ENCODE data around the gene GSTM5. TPM values are rescaled to one million over a fixed set of nuclear protein-coding genes. Genes with fewer than 3 reads are reported as not detected.
"Not testable (repeated sequence)": the region's sequence is repeated elsewhere in the genome, so short reads cannot be mapped to it uniquely, and the experiment has no call there.

GSTM5 gene
- total RNA-seq, 4 donors from 2014 or later, result 0.23 to 2.2 (median 1.5) TPM

DNA sequence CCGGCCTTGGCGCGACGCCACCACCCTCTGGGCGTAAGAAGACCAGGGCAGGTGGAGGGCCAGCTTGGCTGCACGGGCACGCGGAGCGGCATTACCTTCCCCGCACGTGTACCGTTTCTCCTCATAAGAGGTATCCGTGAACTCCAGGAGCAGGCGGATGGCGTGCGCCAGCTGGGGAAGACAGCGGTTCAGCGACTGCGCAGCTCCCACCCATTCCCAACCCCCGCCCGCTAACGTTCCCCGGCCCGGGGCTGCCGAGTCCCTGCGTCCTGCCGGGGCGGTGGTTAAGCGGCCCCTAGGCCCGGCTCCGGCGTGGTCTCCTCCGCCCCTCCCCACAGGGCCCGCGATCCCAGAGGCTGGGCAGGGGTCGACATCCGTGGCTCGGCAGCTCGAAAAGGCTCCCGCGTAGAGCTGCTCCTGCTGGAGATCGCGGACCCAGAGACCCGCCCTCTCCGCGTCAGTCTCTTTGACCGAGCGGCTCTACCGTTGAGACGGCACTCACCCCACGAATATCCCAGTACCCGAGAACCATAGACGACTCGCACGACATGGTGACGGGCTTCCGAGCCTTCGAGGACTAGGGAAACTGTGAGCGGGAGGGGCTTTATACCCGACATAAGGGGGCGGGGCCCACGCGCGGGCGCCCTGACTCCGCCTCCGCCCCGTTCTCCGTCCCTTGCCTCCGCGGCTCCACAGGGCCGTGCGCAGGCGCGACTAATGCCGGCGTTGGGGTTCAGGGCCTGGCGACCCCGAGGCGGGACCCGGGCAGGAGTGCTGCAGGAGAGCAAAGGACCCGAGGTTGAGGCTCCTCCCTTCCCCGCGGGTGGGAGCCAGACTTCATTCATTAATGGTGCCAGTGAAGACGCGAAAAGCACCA, 27.9 kb downstream of the GSTM5 start:
- WGBS, 2 donors, result 1 to 2% methylated on average over 40 to 79 of the region's 86 CpGs
- DNase-seq (ENCODE audit: low spot score in 2 of 2), result peak; percentile 76 to 97
- intact Hi-C loops (cut with DNase I; ENCODE audit: low total_unique reads), result no loop called here
- peak overlapping the region; percentile 68 for H3K4me3 ChIP-seq (ENCODE audit: low read depth, poor library complexity, severe bottlenecking)
- no peak for TF ChIP-seq POLR2A (IDR thresholded peaks at IDR 0.05)
- TF ChIP-seq, protein P1, sequence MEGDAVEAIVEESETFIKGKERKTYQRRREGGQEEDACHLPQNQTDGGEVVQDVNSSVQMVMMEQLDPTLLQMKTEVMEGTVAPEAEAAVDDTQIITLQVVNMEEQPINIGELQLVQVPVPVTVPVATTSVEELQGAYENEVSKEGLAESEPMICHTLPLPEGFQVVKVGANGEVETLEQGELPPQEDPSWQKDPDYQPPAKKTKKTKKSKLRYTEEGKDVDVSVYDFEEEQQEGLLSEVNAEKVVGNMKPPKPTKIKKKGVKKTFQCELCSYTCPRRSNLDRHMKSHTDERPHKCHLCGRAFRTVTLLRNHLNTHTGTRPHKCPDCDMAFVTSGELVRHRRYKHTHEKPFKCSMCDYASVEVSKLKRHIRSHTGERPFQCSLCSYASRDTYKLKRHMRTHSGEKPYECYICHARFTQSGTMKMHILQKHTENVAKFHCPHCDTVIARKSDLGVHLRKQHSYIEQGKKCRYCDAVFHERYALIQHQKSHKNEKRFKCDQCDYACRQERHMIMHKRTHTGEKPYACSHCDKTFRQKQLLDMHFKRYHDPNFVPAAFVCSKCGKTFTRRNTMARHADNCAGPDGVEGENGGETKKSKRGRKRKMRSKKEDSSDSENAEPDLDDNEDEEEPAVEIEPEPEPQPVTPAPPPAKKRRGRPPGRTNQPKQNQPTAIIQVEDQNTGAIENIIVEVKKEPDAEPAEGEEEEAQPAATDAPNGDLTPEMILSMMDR (IDR thresholded peaks at IDR 0.05), result no peak

DNA sequence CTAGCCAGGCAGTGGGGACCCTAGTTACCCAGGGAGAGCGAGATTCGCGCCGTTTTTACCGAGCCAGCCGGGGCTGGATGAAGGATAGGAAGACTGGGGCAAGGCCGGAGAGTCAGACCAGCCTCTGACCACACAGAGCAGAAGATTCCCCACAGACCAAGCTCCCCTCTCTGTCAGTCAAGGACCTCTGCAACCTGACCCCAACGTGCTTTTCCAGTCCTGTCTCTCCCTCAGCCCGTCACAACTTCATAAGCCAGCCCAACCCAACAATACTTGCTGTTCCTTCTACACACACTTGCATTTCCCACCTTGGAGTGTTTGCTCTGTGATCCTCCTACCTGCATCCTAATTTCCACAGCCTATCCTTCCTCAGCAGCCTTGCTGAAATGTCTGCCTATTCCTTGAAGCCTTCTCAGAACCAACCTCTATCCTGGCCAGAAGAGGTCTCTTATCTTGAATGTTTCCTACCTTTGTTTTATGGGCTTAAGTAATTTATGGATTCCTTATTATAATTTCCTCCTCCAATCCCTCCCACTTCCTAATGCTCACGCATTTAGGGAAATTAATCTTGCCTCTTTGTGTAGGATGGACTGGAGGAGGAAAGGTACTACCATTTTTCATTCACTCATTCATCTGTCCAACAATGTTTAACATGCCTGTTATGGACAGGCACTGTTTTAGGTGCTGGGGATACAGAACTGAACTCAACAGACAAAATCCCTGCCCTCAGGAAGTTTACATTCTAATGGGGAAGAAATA, 28.7 kb downstream of the GSTM5 start, which contains the start of gene GSTM3:
Gene GSTM3 (minus strand): TSS at position 424 of the 759 bp plus-strand sequence. CDS start 751 bp downstream, outside the sequence.
- TF ChIP-seq, protein P1 (IDR thresholded peaks at IDR 0.05), result no peak
- no peak for TF ChIP-seq POLR2A (IDR thresholded peaks at IDR 0.05)
- intact Hi-C loops (cut with DNase I; ENCODE audit: low total_unique reads), result no loop called here
- DNase-seq (ENCODE audit: low spot score in 2 of 2), result no peak
- WGBS, 2 donors, result 1 to 6% methylated on average over 9 to 10 of the region's 10 CpGs
- H3K4me3 ChIP-seq (ENCODE audit: low read depth, poor library complexity, severe bottlenecking), result peak within 1 kb of the TSS; percentile 68

DNA sequence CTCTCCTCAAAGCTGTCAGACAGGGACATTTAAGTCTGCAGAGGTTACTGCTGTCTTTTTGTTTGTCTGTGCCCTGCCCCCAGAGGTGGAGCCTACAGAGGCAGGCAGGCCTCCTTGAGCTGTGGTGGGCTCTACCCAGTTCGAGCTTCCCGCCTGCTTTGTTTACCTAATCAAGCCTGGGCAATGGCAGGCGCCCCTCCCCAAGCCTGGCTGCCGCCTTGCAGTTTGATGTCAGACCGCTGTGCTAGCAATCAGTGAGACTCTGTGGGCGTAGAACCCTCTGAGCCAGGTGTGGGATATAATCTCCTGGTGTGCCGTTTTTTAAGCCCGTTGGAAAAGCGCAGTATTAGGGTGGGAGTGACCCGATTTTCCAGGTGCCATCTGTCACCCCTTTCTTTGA, 36.3 kb downstream of the GSTM5 start:
- H3K4me3 ChIP-seq (ENCODE audit: low read depth, poor library complexity, severe bottlenecking); intact Hi-C loops (cut with DNase I; ENCODE audit: low total_unique reads): not testable (repeated sequence)
- DNase-seq (ENCODE audit: low spot score in 2 of 2), result peak in 1 of 2 donors; percentile 56
- 89 to 91% methylated on average over 10 of the region's 10 CpGs for WGBS, 2 donors

DNA sequence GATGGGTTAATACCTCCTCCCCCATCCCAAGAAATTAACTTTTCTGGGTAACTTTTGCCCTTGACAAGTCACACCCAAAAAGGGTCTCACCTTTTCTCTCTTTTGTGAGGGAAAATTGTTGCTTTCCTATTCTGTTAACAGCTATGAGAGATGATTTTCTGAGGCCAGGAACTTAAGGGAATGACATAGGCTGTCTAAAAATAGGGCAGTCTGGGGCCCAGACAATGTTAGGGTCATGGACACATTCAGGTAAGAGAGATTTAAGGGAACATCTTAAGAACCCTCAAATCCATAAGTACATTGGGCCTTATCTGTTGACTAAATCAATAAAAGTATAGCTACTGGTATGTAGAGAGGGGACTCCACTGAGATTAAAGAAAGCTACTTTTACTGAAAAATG, 37.2 kb downstream of the GSTM5 start:
- no peak for DNase-seq (ENCODE audit: low spot score in 2 of 2)
- intact Hi-C loops (cut with DNase I; ENCODE audit: low total_unique reads), result no loop called here
- TF ChIP-seq, protein P1 (IDR thresholded peaks at IDR 0.05), result no peak
- no peak for TF ChIP-seq POLR2A (IDR thresholded peaks at IDR 0.05)
- H3K4me3 ChIP-seq (ENCODE audit: low read depth, poor library complexity, severe bottlenecking), result no peak overlapping the region

DNA sequence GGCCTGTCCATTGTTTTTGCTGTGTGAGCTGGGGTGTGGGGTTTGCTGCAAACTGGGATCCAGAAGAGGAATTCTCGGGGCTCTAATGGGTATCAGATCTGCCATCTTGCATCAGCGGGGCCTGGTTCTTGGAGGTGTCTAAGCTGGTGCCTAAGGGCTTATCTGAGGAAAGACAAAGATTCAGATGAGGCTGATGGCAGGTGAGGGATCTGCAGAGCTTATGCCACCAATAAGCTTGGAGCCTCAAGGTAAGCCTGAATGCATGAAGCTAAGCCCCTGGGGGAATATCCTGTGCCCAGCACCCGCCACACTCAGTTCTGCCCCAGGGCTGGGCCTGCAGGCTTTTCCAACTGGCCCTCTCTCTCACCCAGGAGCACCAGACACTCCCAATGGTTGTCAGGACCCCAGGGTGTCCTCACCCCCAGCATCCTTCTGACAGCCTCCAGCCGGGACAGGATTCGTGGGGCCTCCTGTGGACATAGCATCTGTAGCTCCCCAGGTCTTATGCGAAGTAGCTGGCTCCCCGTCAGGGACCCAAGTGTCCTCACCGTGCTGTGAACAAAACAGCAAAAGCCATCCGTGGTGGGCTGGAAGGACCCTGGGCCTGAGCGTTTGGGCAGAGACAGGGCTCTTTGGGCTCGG, 38.3 kb downstream of the GSTM5 start:
- 92 to 98% methylated on average over 10 to 11 of the region's 11 CpGs for WGBS, 2 donors
- DNase-seq (ENCODE audit: low spot score in 2 of 2), result peak in 1 of 2 donors; percentile 59
- intact Hi-C loops (cut with DNase I; ENCODE audit: low total_unique reads), result no loop called here
- H3K4me3 ChIP-seq (ENCODE audit: low read depth, poor library complexity, severe bottlenecking), result no peak overlapping the region
- TF ChIP-seq, protein P1 (IDR thresholded peaks at IDR 0.05), result no peak
- TF ChIP-seq POLR2A (IDR thresholded peaks at IDR 0.05), result no peak

DNA sequence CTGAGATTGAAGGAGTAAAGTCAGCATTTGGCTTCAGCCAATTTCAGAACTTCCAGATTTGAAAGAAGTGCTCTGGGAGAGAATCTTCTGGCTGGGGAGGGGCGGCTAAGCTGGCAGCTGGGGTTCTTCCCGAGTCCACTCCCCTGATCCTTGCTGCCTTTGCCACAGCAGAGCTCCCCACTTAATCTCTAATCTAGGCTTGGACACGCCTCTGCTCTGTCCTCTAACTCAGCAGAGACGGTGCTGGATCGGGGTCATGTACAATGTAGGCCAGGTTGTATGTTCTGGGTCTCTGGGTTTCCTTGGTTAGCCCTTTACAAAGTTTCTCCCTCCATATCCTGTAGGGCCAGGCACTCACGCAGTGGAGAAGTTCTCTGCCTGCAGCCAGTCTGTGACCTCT, 38.9 kb downstream of the GSTM5 start:
- 90 to 97% methylated on average over 6 of the region's 6 CpGs for WGBS, 2 donors
- no peak overlapping the region for H3K4me3 ChIP-seq (ENCODE audit: low read depth, poor library complexity, severe bottlenecking)
- TF ChIP-seq POLR2A (IDR thresholded peaks at IDR 0.05), result no peak
- TF ChIP-seq, protein P1 (IDR thresholded peaks at IDR 0.05), result no peak
- DNase-seq (ENCODE audit: low spot score in 2 of 2), result peak in 1 of 2 donors; percentile 67
- intact Hi-C loops (cut with DNase I; ENCODE audit: low total_unique reads), result no loop called here
